Memory B cell (primary cell): ENCODE measurements around the gene ARHGAP45.

Experiments
- ATAC-seq: fragments of 150-1000 bp; cut with Tn5 transposase; 2 replicates; pipeline ENCODE4 v1.10.0; 2021; ENCODE audit warnings: low read depth, mild to moderate bottlenecking, moderate library complexity
- DNase-seq, 2 donors: peaks; one replicate each; pipeline ENCODE4 v3.0.0; 2022; ENCODE audit warnings: low spot score in 2 of 2
- H3K27ac Mint-ChIP-seq: one replicate; pipeline ENCODE4 v1.8.0; 2022; ENCODE audit warnings: mild to moderate bottlenecking, moderate library complexity, mixed read lengths
- H3K27me3 Mint-ChIP-seq: one replicate; pipeline ENCODE4 v1.8.0; 2022; ENCODE audit warnings: mixed read lengths
- H3K36me3 Mint-ChIP-seq: one replicate; pipeline ENCODE4 v1.8.0; 2022; ENCODE audit warnings: mild to moderate bottlenecking, mixed read lengths
- H3K4me1 Mint-ChIP-seq: one replicate; pipeline ENCODE4 v1.8.0; 2022; ENCODE audit warnings: mixed read lengths
- H3K4me3 Mint-ChIP-seq: one replicate; pipeline ENCODE4 v1.8.0; 2022; ENCODE audit warnings: mild to moderate bottlenecking, moderate library complexity, mixed read lengths
- H3K9me3 Mint-ChIP-seq: one replicate; pipeline ENCODE4 v1.8.0; 2022; ENCODE audit warnings: mixed read lengths

The ARHGAP45 gene

DNA sequence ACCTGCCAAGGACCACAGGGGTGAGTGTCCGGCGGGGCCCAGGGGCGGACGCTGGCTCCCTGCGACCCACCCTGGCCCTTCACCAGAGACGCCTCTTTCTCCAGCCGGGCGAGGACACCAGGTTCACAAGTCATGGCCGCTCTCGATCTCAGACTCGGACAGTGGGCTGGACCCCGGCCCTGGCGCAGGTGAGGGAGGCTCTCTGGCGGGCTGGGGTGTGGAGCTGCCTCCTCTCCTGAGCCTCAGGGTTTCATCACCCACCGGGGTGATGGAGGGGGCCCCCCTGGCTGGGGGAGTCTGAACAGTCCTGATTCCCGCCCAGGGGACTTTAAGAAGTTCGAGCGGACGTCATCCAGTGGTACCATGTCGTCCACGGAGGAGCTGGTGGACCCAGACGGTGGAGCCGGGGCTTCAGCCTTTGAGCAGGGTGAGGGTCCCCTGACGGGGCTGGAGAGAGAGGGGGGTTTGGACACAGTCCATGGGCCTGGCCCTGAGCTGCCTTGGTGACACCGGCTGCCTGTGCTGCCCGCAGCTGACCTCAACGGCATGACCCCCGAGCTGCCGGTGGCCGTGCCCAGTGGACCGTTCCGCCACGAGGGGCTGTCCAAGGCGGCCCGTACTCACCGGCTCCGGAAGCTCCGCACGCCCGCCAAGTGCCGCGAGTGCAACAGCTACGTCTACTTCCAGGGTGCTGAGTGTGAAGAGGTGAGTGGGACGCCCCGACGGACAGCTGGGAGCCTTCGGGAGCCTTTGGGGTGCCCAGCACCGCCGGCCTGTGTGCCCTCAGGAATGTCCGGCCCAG lies 13.6 kb downstream of the ARHGAP45 start:
- no peaks in the 10 kb centered on the region for H3K27me3 Mint-ChIP-seq
- no peaks in the 10 kb centered on the region for H3K9me3 Mint-ChIP-seq
- ATAC-seq (no peak), DNase-seq (no peak)
- peaks cover 25% of the 10 kb centered on the region for H3K4me1 Mint-ChIP-seq
- H3K36me3 Mint-ChIP-seq, result peaks cover 26% of the 10 kb centered on the region
- peak overlapping the region; percentile 72 for H3K27ac Mint-ChIP-seq
- peak overlapping the region; percentile 32 for H3K4me3 Mint-ChIP-seq

DNA sequence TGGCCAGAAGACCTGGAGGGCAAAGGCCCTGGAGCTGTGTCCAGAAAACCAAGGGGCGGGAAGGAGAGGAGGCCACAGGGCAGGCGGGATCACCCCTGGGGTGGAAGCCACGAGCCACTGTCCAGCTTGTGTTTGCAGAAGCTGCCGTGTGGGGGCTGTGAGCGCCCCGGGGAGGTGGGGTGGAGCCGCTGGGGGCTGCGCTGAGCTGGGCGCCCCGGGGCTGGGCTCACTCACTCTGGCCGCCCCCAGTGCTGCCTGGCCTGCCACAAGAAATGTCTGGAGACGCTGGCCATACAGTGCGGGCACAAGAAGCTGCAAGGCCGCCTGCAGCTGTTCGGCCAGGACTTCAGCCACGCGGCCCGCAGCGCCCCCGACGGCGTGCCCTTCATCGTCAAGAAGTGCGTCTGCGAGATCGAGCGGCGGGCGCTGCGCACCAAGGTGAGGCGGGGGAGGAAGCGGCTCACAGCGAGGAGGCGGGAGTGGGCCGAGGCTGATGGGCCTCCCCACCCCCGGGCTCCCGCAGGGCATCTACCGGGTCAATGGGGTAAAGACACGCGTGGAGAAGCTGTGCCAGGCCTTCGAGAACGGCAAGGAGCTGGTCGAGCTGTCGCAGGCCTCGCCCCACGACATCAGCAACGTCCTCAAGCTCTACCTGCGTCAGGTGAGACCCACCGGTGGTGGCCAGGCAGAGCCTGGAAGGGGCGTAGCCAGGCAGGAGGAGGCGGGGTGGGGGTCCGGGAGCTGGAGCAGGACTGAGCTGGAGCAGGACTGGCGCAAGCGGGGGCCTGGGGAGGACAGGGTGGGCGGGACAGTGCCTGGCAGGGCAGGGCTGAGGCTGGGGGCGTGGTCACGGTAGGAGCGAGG lies 14.6 kb downstream of the ARHGAP45 start:
- no peaks in the 10 kb centered on the region for H3K27me3 Mint-ChIP-seq
- ATAC-seq (no peak), DNase-seq (no peak)
- peak overlapping the region; percentile 45 for H3K4me3 Mint-ChIP-seq
- H3K36me3 Mint-ChIP-seq, result peaks cover 21% of the 10 kb centered on the region
- H3K4me1 Mint-ChIP-seq, result peaks cover 20% of the 10 kb centered on the region
- H3K27ac Mint-ChIP-seq, result peak overlapping the region; percentile 89
- no peaks in the 10 kb centered on the region for H3K9me3 Mint-ChIP-seq

DNA sequence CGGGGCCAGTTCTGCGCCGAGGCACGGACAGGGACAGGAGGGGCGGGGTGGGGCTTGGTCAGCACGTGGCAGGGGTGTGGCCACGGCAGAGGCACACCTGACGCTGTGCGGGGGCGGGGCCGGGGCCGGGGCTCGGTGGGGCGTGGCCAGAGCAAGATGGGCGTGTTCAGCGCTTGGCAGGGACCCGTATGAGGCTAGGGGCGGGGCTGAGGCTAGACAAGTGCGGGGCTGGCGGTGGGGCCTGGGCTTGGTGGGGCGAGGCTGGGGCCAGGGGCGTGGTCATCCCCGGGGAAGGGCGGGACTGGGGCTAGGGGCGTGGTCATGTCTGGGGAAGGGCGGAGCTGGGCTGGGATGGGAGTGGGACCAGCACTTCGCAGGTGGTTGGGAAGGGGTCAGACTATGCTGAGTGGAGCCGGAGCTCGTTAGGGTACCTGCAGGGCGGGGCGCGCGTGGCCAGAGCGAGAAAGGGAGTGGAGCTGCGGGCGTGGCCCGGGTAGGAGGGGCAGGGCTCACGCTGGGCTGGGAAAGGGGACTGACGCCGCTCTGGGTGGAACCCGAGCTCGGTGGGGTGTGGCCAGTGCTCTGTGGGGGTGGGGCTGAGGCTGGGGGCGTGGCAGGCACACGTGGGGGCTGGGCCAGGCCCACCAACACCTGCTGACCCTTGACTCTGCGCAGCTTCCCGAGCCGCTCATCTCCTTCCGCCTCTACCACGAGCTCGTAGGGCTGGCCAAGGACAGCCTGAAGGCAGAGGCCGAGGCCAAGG lies 15.4 kb downstream of the ARHGAP45 start:
- ATAC-seq, result peak; percentile 77
- peaks cover 21% of the 10 kb centered on the region for H3K36me3 Mint-ChIP-seq
- peak overlapping the region; percentile 45 for H3K4me3 Mint-ChIP-seq
- no peaks in the 10 kb centered on the region for H3K27me3 Mint-ChIP-seq
- peak; percentile 66 for DNase-seq
- peaks cover 21% of the 10 kb centered on the region for H3K4me1 Mint-ChIP-seq
- peak overlapping the region; percentile 89 for H3K27ac Mint-ChIP-seq
- H3K9me3 Mint-ChIP-seq, result no peaks in the 10 kb centered on the region

DNA sequence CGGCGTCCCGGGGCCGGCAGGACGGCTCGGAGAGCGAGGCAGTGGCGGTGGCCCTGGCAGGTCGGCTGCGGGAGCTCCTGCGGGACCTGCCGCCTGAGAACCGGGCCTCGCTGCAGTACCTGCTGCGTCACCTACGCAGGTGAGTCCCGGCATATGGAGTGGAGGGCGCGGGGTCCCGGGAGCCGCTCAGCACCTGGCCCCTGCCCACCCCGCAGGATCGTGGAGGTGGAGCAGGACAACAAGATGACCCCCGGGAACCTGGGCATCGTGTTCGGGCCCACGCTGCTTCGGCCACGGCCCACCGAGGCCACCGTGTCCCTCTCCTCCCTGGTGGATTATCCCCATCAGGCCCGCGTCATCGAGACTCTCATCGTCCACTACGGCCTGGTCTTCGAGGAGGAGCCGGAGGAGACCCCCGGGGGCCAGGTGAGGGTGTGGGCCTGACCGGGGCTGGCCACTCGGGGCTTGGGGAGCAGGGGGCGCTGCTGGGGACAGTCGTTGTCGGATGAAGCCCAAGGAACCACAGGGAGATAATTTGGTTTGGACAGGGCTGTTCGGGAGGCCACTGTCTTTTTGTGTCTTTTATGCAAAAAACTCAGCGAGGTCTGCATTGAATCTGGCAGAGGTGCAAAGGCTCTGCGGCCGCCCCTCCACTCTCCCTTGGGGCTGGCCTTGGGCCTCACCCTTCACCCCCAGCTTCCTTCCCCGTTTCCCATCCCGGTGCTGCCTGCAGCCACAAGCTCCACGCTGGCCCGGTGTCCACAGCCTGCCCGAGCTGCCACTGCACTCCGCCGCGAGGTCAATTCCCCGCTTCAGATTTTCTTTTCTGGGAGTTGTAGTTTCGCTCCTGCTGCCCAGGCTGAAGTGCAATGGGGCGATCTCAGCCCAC lies 16.2 kb downstream of the ARHGAP45 start:
- H3K4me1 Mint-ChIP-seq, result peaks cover 25% of the 10 kb centered on the region
- no peaks in the 10 kb centered on the region for H3K27me3 Mint-ChIP-seq
- H3K4me3 Mint-ChIP-seq, result no peak overlapping the region
- DNase-seq (no peak), ATAC-seq (no peak)
- H3K9me3 Mint-ChIP-seq, result no peaks in the 10 kb centered on the region
- peak overlapping the region; percentile 67 for H3K27ac Mint-ChIP-seq
- peaks cover 21% of the 10 kb centered on the region for H3K36me3 Mint-ChIP-seq

DNA sequence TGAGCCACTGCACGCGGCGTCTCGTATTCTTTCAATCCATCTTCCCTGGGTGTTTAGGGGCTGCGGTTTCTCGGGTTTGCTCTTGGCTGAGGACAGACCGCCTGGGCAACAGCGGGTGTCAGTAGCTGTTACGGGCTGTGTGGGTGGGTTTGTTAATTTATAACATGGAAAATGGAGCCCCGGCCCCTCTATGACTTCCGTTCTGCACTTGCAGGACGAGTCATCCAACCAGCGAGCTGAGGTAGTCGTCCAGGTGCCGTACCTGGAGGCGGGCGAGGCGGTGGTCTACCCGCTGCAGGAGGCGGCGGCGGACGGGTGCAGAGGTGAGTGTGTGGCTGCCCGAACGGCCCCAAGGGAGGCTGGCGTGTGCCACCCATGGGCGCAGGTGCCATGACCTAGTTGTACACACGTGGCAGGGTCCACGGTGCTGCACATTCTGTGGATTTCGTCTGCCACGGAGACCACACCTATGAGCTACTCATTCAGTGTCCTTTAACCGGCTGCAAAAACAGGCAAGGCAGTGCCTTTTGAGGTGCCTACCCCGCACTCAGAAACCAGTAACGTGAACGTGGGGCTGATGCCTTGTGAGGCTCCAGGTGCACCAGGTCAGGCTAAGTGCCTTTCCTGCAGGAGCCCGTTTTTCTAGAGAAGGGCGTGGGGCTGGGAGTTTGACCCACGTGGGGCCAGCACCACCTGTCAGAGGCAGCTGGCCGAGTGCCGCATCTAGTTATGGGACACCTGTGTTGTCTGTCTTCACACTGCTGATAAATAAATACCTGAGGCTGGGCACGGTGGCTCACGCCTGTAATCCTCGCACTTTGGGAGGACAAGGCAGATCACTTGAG lies 17.3 kb downstream of the ARHGAP45 start:
- Mint-ChIP-seq H3K27ac (peak overlapping the region; percentile 86), H3K36me3 (peaks cover 21% of the 10 kb centered on the region), H3K9me3 (no peaks in the 10 kb centered on the region), H3K27me3 (no peaks in the 10 kb centered on the region), H3K4me1 (peaks cover 30% of the 10 kb centered on the region), H3K4me3 (no peak overlapping the region)
- DNase-seq, result no peak
- ATAC-seq, result no peak

DNA sequence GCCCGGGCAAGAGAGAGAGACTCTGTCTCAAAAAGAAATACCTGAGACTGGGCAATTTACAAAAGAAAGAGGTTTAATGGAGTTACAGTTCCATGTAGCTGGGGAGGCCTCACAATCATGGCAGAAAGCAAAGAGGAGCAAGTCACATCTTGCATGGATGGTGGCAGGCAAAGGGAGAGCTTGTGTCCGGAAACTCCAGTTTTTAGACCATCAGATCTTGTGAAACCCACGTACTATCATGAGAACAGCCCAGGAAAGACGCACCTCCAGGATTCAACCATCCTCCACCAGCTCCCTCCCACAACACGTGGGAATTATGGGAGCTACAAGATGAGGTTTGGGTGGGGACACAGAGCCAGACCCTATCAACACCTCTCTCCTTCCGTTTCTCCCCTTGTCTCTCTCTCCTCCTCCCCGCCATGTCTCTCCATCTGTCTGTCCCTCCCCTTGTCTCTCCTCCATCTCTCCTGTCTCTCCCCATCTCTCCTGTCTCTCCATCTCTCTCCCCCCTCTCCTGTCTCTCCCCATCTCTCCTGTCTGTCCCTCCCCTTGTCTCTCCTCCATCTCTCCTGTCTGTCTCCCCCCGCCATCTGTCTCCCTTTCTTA lies 18.2 kb downstream of the ARHGAP45 start:
- H3K4me1 Mint-ChIP-seq, result peaks cover 30% of the 10 kb centered on the region
- H3K27ac Mint-ChIP-seq, result peak overlapping the region; percentile 86
- H3K27me3 Mint-ChIP-seq, result no peaks in the 10 kb centered on the region
- H3K36me3 Mint-ChIP-seq, result peaks cover 21% of the 10 kb centered on the region
- DNase-seq (no peak), ATAC-seq (no peak)
- H3K4me3 Mint-ChIP-seq, result no peak overlapping the region
- H3K9me3 Mint-ChIP-seq, result no peaks in the 10 kb centered on the region

DNA sequence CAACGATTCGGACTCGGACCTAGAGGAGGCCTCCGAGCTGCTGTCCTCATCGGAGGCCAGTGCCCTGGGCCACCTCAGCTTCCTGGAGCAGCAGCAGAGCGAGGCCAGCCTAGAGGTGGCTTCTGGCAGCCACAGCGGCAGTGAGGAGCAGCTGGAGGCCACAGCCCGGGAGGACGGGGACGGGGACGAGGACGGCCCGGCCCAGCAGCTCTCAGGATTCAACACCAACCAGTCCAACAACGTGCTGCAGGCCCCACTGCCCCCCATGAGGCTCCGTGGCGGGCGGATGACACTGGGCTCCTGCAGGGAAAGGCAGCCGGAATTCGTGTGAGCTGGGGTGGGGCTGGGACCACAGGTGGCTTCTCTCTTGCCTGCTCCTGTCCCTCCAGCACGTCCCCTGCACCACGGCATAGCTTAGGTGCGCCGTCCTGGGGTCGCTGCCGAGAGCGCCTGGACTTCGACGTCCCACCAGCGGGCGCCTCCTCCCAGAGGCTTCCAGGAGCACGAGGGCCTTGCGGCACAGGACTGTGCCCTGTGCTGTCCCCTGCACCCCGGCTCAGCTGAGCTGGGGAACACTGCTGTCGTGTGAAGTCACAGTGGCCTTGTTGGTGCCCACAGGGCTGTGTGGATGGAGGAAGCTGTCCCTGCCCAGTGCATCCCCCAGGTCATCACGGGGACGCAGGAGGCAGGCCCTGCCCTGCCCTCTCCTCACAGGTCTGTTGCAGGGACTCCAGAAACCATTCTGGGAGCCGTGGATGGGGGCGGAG lies 18.9 kb downstream of the ARHGAP45 start:
- H3K36me3 Mint-ChIP-seq, result peaks cover 20% of the 10 kb centered on the region
- H3K4me3 Mint-ChIP-seq, result no peak overlapping the region
- H3K4me1 Mint-ChIP-seq, result peaks cover 30% of the 10 kb centered on the region
- no peaks in the 10 kb centered on the region for H3K9me3 Mint-ChIP-seq
- DNase-seq (no peak), ATAC-seq (no peak)
- H3K27ac Mint-ChIP-seq, result peak overlapping the region; percentile 86
- H3K27me3 Mint-ChIP-seq, result no peaks in the 10 kb centered on the region

DNA sequence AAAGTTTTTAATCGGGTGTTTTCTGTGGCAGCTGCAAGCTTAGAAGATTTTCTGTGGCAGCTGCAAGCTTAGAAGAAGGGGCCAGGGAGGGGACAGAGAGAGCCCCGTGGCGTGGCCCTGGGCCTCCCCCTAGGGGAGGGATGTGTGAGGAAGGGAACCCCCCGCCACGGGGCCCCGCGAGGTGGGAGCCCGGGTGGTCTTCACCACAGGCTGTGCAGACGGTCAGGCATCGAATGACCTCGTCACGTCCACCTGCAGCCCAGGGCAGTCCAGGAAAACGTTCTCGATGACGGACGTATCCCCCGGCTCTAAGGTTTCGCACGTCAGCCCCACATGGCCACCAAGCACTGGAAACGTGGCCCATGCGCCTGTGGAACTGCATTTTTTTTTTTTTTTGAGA lies 19.6 kb downstream of the ARHGAP45 start:
- H3K36me3 Mint-ChIP-seq, result peaks cover 17% of the 10 kb centered on the region
- no peaks in the 10 kb centered on the region for H3K9me3 Mint-ChIP-seq
- no peak overlapping the region for H3K27ac Mint-ChIP-seq
- ATAC-seq (no peak), DNase-seq (no peak)
- H3K4me3 Mint-ChIP-seq, result no peak overlapping the region
- H3K27me3 Mint-ChIP-seq, result no peaks in the 10 kb centered on the region
- peaks cover 30% of the 10 kb centered on the region for H3K4me1 Mint-ChIP-seq

DNA sequence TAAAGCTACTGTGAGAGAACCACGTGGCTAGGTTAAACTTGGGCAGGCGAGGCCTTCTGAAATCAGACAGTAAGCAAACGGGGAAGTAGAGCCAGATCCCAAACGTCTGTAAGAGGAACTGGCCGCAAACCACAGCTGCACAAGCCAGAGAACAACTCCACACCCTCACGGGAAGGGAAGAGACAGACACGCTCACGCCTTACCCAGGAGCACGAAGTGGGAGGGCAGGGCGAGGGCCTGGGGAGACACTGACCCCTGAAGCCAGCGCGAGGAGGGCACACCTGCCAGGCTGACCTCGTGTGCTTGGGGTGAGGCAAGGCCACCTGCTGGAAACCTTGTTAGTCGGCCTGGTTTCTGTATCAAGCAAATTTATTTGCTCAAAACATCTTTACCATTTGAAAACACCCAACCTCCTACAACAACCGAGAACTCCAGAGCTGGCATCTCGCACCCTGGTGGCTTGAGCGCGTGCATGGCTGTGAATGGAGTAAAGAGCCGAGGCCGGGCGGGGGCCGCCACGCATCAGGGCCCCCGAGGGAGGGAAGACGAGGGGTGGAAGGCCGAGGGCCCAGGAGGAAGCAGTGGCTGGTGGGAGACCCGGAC lies 20.9 kb downstream of the ARHGAP45 start:
- no peaks in the 10 kb centered on the region for H3K27me3 Mint-ChIP-seq
- DNase-seq (peak in 1 of 2 donors; percentile 56), ATAC-seq (peak; percentile 75)
- H3K4me1 Mint-ChIP-seq, result peaks cover 25% of the 10 kb centered on the region
- peak overlapping the region; percentile 71 for H3K4me3 Mint-ChIP-seq
- H3K9me3 Mint-ChIP-seq, result no peaks in the 10 kb centered on the region
- H3K27ac Mint-ChIP-seq, result peak overlapping the region; percentile 93
- peaks cover 11% of the 10 kb centered on the region for H3K36me3 Mint-ChIP-seq

DNA sequence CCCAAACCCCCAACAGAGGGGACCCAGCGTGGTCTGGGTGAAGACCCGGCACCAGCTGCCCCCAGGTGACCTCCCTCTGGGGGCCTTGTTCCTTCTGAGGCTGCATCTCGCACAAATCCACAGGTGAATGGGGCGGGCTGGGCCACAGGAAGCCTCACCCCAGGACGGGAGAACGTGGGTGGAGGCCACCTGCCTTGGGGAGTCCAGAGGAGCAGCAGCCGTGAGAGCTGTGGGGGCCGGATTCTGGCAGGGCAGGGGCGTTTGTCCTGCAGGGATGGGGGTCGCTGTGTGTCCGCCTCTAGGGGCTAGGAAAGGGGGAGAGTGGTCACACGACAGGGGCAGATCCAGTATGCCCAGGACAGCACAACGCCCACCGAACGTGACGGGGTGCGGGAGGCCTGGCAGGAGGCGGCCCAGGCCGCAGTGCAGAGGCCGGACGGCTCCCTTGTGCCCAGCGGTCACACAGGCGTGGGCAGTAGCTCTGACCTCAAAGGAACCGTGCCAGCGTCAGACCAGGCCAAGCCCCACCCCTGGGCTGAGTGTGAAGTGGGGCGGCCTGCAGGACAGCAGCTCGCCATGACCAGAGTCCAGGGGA lies 21.5 kb downstream of the ARHGAP45 start:
- H3K4me3 Mint-ChIP-seq, result peak overlapping the region; percentile 49
- ATAC-seq, result peak; percentile 15

DNA sequence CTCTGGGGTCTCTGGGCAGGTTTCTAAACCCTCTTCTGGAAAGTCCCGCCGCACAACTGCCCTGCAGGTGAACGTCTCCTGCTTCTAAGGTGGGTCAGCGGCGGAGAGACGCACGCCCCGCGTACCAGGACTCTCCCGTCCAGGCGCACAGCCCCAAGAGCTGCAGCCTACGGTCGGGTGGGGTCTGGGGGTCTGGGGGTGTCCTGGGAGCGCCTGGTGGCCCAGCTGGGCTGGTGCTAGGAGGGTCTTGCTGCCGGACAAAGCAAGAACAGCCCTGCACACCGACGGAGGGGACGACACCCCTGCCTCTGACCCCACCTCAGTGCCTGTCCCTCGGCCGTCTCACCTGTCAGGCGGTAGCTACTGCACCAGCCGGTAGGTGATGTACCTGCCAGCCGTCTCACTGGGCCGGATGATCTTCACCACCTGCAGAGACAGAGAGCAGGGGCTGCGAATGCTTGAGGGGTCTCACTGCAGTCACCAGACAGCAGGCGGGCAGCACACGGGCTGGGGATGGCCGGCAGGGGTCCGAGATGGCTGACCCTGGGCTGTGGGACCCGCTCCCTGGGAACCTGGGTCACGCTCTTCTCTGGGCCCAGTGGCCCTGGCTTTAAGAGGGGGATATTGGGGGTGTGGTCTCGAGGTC lies 22.3 kb downstream of the ARHGAP45 start:
- ATAC-seq (no peak), DNase-seq (no peak)
- H3K4me1 Mint-ChIP-seq, result peaks cover 28% of the 10 kb centered on the region
- H3K27ac Mint-ChIP-seq, result no peak overlapping the region
- H3K36me3 Mint-ChIP-seq, result peaks cover 11% of the 10 kb centered on the region
- H3K9me3 Mint-ChIP-seq, result no peaks in the 10 kb centered on the region
- H3K27me3 Mint-ChIP-seq, result no peaks in the 10 kb centered on the region
- peak overlapping the region; percentile 8 for H3K4me3 Mint-ChIP-seq

More for the DNA sequence above, 21.5 kb downstream of the ARHGAP45 start:
- Mint-ChIP-seq H3K27ac (peak overlapping the region; percentile 93), H3K36me3 (peaks cover 12% of the 10 kb centered on the region), H3K27me3 (no peaks in the 10 kb centered on the region), H3K4me1 (peaks cover 26% of the 10 kb centered on the region), H3K9me3 (no peaks in the 10 kb centered on the region)
- no peak for DNase-seq
